ENCODE measurements around the gene DNM1. TPM values are rescaled to one million over a fixed set of nuclear protein-coding genes. Genes with fewer than 3 reads are reported as not detected.

Gene DNM1
- total RNA-seq, 2 experiments from 2014 or later: 1.2 to 1.4 TPM

DNA sequence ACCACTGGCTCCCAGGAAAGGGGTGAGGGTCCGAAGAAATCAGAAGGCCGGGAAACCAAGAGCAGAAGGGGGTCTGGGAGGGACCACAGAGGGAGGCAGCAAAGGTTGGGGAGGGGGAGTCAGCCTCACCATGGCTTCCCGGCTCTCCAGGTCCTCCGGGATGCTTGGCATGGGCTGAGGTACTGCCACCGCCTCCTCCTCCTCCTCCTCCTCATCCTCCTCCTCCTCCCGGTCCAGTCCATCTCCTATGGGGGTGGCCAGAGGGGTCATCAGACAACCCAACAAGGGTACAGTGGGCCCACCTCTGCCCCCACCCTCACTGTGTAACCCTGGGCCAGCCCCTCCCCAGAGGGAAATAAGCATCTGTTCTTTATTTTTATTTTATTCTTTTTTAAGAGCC is 55.1 kb downstream of the DNM1 start:
- no peak for DNase-seq
- no peak for ATAC-seq (ENCODE audit: low read depth)
- Mint-ChIP-seq H3K36me3 (peaks cover 17% of the 10 kb centered on the region), H3K27ac (no peak overlapping the region), H3K4me3 (no peak overlapping the region), H3K27me3 (no peaks in the 10 kb centered on the region), H3K9me3 (no peaks in the 10 kb centered on the region), H3K4me1 (no peaks in the 10 kb centered on the region)
- POLR2A ChIA-PET: no interaction called here

DNA sequence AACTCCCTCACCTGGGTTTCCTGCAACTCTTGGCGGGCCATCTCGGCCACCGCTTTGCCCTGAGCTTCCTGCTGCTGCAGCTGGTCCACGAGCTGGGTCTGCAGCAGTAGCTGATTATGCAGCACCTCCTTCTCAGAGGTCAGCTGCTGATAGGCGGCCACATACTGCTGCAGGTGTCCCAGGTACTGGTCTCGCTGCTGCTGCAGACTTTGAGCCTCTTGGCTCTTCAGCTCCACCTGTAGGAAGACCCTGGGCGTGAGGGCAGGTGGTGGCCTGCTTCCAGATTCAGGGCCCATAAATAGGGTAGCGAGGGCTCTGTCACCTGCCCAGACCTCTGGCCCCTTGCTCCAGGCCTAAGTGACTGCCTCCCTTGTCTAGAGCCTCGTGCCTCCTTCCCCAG is 56.0 kb downstream of the DNM1 start:
- H3K4me1 Mint-ChIP-seq: no peaks in the 10 kb centered on the region
- POLR2A ChIA-PET: no interaction called here
- H3K27ac Mint-ChIP-seq: no peak overlapping the region
- H3K27me3 Mint-ChIP-seq: no peaks in the 10 kb centered on the region
- no peak for ATAC-seq (ENCODE audit: low read depth)
- H3K9me3 Mint-ChIP-seq: no peaks in the 10 kb centered on the region
- H3K36me3 Mint-ChIP-seq: peaks cover 17% of the 10 kb centered on the region
- no peak overlapping the region for H3K4me3 Mint-ChIP-seq
- no peak for DNase-seq

DNA sequence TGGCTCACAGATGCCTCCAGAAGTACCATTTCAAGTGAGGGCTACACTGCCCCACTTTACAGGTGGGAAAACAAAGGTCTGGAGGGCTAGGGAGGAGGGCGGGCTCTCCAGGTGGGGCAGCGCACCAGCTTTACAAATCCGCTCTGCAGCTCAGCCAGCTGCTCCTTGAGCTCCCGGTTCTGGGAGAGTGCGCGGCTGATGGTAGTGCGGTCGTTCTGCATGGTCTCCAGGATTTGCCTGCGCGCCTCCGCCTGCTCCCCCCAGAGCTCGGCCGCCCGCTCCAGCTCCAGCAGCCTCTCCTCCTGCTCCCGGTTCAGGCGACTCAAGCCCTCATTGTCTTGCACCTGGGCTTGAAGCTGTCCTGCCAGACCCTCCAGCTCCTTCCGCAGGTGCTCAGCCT is 57.2 kb downstream of the DNM1 start:
- no peaks in the 10 kb centered on the region for H3K27me3 Mint-ChIP-seq
- POLR2A ChIA-PET: no interaction called here

DNA sequence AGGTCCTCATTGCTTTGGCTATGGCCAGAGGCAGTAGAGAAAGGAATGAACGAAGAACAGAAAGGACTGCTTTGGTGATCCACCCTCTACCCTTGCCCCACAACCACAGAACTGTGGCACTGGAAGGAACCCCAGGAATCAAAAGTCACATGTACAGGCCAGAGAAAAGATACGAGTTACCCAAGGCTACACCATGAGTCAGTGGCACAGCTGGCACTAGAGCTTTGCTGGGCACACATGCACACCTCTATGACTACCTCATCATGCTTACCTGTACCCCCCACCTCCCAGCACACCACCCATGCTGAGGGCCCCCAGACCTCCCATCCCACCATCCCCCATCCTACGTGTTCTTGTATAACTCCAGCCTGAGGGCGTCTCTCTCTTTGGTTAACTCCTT is 59.5 kb downstream of the DNM1 start:
- DNase-seq (no peak), ATAC-seq (ENCODE audit: low read depth) (no peak)
- Mint-ChIP-seq H3K4me1 (no peaks in the 10 kb centered on the region), H3K4me3 (no peak overlapping the region), H3K27me3 (no peaks in the 10 kb centered on the region), H3K9me3 (no peaks in the 10 kb centered on the region), H3K27ac (peak overlapping the region; percentile 10), H3K36me3 (peaks cover 27% of the 10 kb centered on the region)
- POLR2A ChIA-PET: interaction anchor here (0.8 kb wide), 1 partner anchor 72 kb away, joined by 3 read pairs; no protein-coding TSS in a partner anchor

More for the DNA sequence above, 57.2 kb downstream of the DNM1 start:
- H3K36me3 Mint-ChIP-seq: peaks cover 25% of the 10 kb centered on the region
- H3K9me3 Mint-ChIP-seq: no peaks in the 10 kb centered on the region
- DNase-seq: no peak
- H3K4me3 Mint-ChIP-seq: no peak overlapping the region
- H3K27ac Mint-ChIP-seq: no peak overlapping the region
- H3K4me1 Mint-ChIP-seq: no peaks in the 10 kb centered on the region
- ATAC-seq (ENCODE audit: low read depth): no peak

DNA sequence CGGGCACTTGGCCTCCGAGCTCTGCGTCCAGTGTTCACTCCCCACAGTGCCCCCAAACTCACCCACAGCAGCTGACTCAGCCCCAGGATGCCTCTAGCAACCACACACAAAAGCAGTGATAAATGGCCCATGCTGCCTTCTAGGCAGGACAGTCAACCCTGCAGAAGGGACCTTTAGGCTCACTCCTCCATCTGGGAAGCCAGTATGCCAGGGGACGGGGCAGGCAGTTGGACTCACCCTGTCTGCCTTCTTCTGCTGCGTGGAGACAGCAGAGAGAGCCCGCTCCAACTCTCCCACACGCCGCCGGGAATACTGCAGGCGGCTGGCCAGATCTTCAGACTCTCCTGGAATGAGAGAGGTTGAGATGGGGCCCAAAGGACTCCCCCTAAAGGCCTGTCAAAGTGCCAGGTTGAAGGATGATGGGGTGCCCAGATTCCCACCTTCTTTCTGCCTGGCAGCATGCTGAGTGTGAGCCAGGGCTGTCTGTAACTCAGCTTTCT is 62.2 kb downstream of the DNM1 start:
- Mint-ChIP-seq H3K4me3 (no peak overlapping the region), H3K27me3 (no peaks in the 10 kb centered on the region), H3K4me1 (no peaks in the 10 kb centered on the region), H3K27ac (no peak overlapping the region), H3K36me3 (peaks cover 28% of the 10 kb centered on the region), H3K9me3 (no peaks in the 10 kb centered on the region)
- ATAC-seq (ENCODE audit: low read depth) (no peak), DNase-seq (no peak)
- POLR2A ChIA-PET: no interaction called here

DNA sequence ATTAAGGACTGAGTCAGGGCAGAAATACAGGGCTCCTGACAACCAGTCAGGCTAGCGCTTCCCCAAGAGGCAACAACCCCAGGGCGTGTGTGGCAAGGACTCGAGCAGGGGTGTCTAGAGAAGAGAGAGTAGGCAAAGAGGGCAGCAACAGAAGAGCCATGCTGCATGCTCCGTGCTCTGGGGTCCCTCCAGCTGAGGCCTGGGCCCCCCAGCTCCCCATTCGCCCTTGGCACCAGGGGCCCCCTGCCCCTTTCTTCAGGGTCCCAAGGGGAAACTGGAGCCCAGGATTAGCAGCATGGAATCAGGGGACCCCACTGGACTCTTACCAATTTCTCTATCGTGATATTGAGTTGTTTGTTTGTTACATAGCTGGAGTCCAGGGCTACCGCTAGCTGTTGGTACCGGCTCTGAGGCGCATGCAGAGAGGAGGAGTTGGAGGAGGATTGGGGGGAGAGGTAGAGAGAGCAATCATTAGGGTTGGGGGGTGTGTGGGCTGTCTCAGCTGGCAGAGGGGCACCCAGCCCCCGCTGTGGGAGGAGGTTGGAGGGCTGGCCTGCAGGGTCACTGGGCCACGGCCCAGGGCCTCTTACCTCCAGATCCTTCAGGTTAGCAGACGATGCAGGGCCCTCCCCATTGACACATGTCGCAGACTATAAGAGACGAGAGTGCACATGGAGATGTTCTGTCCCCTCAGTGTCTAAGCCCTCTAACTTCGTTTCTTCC is 63.9 kb downstream of the DNM1 start:
- Mint-ChIP-seq H3K27ac (peak overlapping the region; percentile 30), H3K4me1 (no peaks in the 10 kb centered on the region), H3K4me3 (no peak overlapping the region), H3K9me3 (no peaks in the 10 kb centered on the region), H3K36me3 (peaks cover 23% of the 10 kb centered on the region), H3K27me3 (no peaks in the 10 kb centered on the region)
- POLR2A ChIA-PET: no interaction called here
- no peak for ATAC-seq (ENCODE audit: low read depth)
- no peak for DNase-seq

DNA sequence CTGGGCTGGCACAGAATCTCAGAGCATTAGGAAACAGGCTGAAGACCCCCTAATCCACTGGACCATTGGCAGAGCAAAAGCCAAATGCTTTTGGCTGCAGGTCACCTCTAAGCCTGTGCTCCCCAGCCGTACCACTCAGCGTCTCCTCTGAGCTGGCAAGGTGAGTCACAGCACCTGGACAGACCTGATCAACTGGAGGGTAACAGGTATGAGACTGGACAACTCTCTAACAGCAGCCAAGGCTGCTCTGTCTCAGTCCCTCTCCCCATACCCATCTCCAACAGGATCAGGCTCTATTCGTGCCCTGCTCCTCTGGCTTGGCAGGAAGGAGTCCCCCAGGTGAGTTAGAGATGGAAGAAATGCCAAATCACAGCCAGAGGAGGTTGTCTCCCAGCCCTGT is 67.9 kb downstream of the DNM1 start:
- no peaks in the 10 kb centered on the region for H3K27me3 Mint-ChIP-seq
- ATAC-seq (ENCODE audit: low read depth): no peak
- POLR2A ChIA-PET: no interaction called here
- no peak overlapping the region for H3K4me3 Mint-ChIP-seq
- no peak for DNase-seq
- H3K27ac Mint-ChIP-seq: no peak overlapping the region
- peaks cover 29% of the 10 kb centered on the region for H3K4me1 Mint-ChIP-seq
- H3K36me3 Mint-ChIP-seq: peaks cover 19% of the 10 kb centered on the region
- H3K9me3 Mint-ChIP-seq: no peaks in the 10 kb centered on the region

DNA sequence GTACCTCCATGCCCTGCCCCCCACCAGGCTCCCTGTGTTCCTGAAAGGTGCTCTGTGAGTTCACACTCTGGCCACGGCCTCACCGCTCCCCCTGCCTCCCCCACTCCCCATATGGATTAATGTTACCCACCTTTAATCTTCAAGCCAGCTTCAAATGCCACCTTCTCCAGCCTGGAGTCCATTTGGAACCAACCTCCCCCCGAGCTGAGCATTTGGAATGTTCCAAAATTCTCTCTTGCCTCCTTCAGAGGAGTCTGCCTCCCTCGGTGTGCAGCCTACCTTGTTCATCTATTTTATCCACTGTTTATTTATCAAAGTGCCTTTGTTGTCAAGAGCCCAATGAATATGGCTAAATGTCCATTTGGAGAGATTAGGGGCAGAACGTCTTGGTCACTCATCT is 68.3 kb downstream of the DNM1 start:
- POLR2A ChIA-PET: no interaction called here

DNA sequence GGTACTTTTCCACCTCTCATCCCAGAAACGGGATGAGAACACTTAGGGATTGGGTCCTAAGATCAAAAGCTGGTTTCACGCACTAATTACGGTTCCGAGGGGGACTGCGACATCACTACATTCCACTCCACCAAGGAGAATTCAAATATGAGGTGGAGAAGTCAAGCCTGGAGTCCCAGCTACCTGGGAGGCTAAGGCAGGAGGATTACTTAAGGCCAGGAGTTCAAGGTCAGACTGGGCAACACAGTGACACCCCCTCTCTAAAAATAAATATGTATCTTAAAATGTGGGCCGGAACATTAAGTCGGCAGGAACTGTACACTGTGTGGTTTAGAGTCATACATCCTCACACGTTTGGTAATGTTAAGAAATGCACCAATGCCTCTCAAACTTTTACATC is 71.1 kb downstream of the DNM1 start:
- POLR2A ChIA-PET: interaction anchor here (1.0 kb wide), 1 partner anchor 24 kb away, joined by 3 read pairs; no protein-coding TSS in a partner anchor
- ATAC-seq (ENCODE audit: low read depth): no peak
- H3K4me1 Mint-ChIP-seq: peaks cover 46% of the 10 kb centered on the region
- no peaks in the 10 kb centered on the region for H3K9me3 Mint-ChIP-seq
- peak overlapping the region; percentile 96 for H3K4me3 Mint-ChIP-seq
- DNase-seq: no peak
- H3K36me3 Mint-ChIP-seq: peaks cover 15% of the 10 kb centered on the region
- H3K27me3 Mint-ChIP-seq: no peaks in the 10 kb centered on the region
- H3K27ac Mint-ChIP-seq: peak overlapping the region; percentile 92

More for the DNA sequence above, 68.3 kb downstream of the DNM1 start:
- H3K27ac Mint-ChIP-seq: no peak overlapping the region
- no peak for DNase-seq
- peaks cover 19% of the 10 kb centered on the region for H3K36me3 Mint-ChIP-seq
- H3K9me3 Mint-ChIP-seq: no peaks in the 10 kb centered on the region
- no peak for ATAC-seq (ENCODE audit: low read depth)
- no peaks in the 10 kb centered on the region for H3K27me3 Mint-ChIP-seq
- no peak overlapping the region for H3K4me3 Mint-ChIP-seq
- H3K4me1 Mint-ChIP-seq: peaks cover 32% of the 10 kb centered on the region

DNA sequence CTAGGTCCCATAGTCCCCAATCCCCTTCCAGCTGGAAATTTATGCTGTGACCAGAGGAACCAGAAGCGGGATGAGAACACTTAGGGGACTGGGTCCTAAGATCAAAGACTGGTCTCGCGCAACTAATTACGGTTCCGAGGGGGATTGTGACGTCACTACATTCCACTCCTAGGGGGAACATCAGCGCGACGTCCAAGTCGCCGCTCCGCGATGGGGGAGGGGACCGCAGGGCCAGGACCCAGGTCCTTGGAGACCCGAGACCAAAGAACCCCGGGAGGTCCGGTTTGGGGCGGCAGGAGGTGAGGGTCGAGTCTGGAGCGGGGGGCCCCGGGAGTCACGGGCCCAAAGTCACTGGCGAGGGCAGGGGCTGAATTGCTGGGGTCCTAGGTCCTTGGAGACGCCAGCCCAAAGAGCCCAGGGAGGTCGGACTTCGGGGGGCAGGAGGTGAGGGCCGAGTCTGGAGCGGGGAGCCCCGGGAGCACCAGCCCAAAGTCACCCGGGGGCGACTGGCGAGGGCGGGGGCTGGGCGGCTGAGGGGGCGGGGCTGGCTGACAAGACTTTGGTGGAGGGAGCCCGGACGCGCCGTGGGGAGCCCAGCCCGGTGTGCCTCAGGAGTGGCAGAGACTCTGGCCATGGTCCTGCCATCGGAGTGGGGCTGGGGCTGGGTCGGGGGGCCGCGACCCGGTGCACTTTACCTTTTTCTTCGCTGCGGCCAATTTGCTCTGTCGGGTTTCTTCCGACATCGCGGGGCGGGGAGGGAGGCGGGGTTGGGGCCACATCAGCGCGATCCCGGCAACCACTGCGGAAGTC is 72.2 kb downstream of the DNM1 start, which contains the start of gene GOLGA2:
Gene GOLGA2 (minus strand): TSS at position 810 of the 810 bp plus-strand sequence. CDS start 31 bp downstream, at position 779.
- peaks cover 15% of the 10 kb centered on the region for H3K36me3 Mint-ChIP-seq
- peak; percentile 66 for ATAC-seq (ENCODE audit: low read depth)
- no peak for DNase-seq
- H3K4me3 Mint-ChIP-seq: peak within 1 kb of the TSS; percentile 96
- H3K9me3 Mint-ChIP-seq: no peaks in the 10 kb centered on the region
- H3K27ac Mint-ChIP-seq: peak within 1 kb of the TSS; percentile 92
- H3K27me3 Mint-ChIP-seq: no peaks in the 10 kb centered on the region
- peaks cover 51% of the 10 kb centered on the region for H3K4me1 Mint-ChIP-seq
- POLR2A ChIA-PET: interaction anchor here (0.6 to 1.0 kb wide), 18 partner anchors 10 to 449 kb away, joined by 3 to 7 read pairs (median 3); partner anchors contain the start of genes BBLN, CIZ1, SLC27A4 and SPTAN1

DNA sequence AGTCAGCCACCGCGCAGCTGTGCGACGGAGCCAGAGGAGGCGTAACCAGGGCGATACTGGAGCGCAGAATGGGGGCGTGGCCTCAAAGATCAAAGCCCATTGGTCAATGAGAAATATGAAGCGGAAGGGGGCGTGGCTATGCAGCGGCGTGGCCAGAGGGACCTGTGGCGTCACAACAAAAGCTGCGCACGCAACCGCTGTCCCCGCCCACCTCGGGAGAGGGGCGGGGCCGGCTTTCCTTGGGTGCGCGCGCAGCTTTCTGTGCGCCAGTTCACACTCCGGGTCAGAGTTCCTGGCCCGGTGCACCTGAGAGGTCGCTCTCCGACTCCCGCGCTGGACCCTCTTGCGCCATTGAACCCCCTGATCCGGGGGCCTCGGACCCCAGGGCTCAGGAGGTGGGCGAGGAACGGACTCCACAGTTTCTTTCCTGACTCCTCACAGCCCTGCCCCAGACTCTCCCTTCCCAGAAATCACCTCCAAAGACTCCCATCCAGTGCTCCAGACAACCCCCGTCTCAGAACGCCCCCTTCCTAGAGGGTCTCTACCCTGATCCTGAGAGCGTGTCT is 72.9 kb downstream of the DNM1 start, which contains the start of gene SWI5:
Gene SWI5 (plus strand): TSS at position 269 of the 566 bp plus-strand sequence.
- H3K36me3 Mint-ChIP-seq: peaks cover 15% of the 10 kb centered on the region
- H3K9me3 Mint-ChIP-seq: no peaks in the 10 kb centered on the region
- ATAC-seq (ENCODE audit: low read depth) (peak; percentile 95), DNase-seq (peak; percentile 99)
- peaks cover 52% of the 10 kb centered on the region for H3K4me1 Mint-ChIP-seq
- peak within 1 kb of the TSS; percentile 96 for H3K4me3 Mint-ChIP-seq
- POLR2A ChIA-PET: interaction anchor here (0.6 to 1.0 kb wide), 17 partner anchors 9 to 448 kb away, joined by 3 to 7 read pairs (median 3); partner anchors contain the start of genes BBLN, CIZ1, SLC27A4 and SPTAN1
- peak within 1 kb of the TSS; percentile 92 for H3K27ac Mint-ChIP-seq
- no peaks in the 10 kb centered on the region for H3K27me3 Mint-ChIP-seq

DNA sequence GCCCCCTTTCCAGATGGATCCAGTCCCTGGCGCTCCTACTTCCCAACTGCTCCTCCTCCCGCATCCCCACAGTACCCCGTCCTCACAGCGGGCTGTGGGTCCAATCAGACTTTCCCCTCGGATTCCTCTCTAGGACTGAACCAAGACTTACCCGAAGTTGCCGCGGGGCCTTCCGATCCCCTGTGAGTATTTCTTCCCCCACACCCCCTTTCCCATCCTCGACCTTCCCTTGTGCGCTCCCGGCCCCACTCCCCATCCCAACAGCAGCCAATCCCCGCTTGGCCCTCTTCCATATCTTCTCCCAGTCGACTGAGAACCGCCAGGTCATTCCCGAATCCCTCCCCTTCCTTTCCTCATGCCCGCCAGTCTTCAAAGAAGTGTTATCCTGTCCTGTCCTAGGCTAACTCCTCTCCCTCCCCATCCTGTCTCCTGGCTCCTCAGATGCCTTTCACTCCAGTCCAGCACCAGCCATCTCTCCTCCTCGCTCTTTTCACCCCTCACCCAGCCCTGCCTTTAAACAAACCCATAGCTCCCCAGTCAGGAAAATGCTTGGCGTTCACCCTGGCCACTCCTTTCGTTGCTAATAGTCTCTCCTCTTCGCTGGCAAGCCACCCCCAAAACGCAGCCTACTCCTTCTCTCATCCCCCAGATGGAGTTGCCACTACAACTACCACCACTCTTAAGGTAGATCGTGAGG is 73.5 kb downstream of the DNM1 start:
- POLR2A ChIA-PET: interaction anchor here (0.8 to 1.0 kb wide), 7 partner anchors 9 to 447 kb away, joined by 3 to 6 read pairs (median 4); partner anchors contain the start of genes BBLN, SPTAN1 and ZDHHC12
- Mint-ChIP-seq H3K36me3 (peaks cover 12% of the 10 kb centered on the region), H3K9me3 (no peaks in the 10 kb centered on the region), H3K4me3 (peak overlapping the region; percentile 96), H3K27me3 (no peaks in the 10 kb centered on the region), H3K4me1 (peaks cover 52% of the 10 kb centered on the region), H3K27ac (peak overlapping the region; percentile 92)
- ATAC-seq (ENCODE audit: low read depth) (no peak), DNase-seq (no peak)

All from activated naive CD8-positive, alpha-beta T cell treated with anti-CD3 and anti-CD28 coated beads, Interleukin-2, amount 10 ng/mL, durations not matched to agents 7 days and 5 days (primary cell).